ENCODE measurements around the gene FAM3A.

GRCh38 chrX:154471839-154472684 lies 44.0 kb downstream of the FAM3A start:
- TF ChIP-seq EZH2 (IDR thresholded peaks at IDR 0.05; ENCODE audit: borderline replicate concordance, low read depth, low read length) (no peak), ZC3H11A (IDR thresholded peaks at IDR 0.05; ENCODE audit: low read depth, low read length) (no peak)
